T-helper 22 cell (primary cell): ENCODE measurements around the gene PDE9A.

Experiments
- DNase-seq: peaks from one replicate; pipeline ENCODE4 v3.0.0-alpha.2; 2020; ENCODE audit warnings: low read depth

PDE9A gene

DNA sequence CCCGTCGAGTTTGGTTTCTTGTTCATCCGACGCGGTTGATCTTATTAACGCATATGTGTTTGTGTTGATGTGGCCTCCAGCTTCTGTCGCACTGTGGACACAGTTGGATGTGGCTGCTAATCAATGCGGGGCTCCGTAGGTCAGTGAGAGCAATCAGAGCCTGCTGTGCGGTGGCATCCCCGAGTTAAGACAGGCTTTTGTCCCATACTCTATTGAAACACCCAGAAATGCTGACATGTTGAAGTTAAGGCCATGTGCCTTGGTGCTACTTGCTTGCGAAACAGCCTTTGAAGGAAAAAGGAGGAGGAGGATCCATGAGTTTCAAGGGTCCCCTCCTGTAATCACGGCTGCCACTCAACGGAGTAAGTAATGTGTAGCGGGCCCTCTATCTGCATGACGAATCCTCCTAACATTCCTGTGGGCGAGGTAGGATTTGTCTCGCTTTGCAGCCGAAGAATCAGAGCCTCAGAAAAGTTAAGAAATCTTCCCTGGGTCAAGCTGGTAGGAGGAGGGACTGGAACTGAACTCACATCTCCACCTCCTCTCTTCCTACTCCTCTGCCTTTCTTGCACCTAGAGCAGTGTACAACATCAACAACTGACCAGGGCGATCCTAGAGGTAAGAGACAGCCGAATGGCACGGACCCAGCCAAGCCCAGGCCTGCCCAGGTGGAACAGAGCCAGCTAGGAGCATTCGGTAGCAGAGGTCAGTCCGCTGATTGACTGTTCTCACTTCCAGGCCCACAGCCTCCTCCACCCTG lies 19.5 kb downstream of the PDE9A start:
- DNase-seq, result no peak

DNA sequence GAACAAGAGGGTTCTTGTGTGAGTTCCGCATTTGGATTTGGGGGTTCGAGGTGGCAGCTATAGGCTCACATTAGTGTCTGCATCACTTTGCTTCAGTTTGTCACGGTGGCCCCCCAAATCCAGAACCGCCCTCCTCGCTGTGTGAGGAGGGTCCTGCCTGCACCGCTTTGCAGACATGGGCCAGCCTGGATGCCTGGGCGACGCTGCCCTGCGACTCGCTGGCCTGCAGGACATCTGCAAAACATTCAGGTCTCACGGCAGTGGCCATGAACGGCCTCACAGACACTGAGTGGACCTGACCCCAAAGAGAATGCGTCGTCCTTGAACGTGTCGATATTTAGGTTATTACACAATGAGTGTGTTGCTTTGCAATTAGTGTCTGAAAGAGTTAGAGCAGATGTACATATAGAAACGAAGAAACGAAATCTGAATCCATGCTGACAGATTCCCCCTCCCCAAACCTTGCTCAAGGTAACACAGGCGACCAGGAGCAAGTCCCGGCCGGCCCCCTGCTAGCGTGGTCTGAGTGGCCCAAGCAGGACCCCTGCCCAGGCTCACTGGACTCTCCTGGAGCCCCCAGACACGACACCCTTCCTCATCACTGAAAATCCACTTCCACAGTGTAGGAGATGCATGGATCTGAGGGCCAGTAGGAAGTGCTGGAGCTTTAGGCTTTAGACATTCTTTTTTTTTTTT lies 20.4 kb downstream of the PDE9A start:
- DNase-seq, result no peak

DNA sequence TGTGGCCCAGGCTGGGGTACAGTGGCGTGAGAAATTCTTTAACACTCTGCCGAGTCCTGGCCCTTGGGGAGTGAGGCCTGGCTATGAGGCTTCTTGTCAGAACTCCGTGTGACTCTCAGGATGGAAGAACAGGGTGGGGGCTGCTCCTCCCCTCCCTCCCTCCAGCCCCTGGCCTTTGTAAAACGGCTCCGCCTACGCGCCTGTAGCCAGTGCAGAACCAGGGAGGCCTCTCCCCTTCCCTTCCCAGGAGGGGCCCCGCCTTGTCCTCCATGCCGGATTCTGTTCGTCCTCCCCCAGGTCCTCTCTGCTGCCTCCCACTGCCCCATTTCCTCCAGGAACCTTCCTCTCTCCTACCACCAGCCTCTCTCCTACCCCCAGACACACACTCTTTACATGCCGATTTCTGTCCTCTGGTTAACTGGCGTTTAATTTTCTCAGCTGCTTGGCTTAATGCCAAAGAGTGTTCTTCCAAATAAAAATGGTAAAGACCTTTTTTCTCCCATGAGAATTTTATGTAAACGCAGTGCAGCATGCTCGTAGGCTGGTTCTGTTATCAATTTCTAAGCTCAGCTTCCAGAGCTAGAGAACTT lies 21.0 kb downstream of the PDE9A start:
- DNase-seq, result no peak

DNA sequence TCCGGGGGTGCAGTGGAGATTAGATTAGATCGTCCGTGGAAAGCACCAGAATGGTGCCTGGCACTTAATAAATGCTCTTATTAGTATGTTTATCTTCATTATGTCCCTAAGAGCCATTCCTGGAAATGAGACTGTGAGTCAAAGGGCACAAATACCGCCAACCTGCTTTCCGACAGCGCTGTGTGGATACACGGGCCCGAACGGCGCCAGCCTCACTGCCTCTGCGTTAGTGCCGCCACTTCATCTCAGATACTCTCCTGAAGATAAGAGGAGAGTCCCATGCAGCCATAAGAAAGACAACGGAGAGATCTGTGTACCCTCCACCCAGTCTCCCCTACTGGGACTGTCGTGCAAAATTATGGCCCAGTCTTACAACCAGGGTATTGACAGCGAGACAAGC lies 22.0 kb downstream of the PDE9A start:
- no peak for DNase-seq

DNA sequence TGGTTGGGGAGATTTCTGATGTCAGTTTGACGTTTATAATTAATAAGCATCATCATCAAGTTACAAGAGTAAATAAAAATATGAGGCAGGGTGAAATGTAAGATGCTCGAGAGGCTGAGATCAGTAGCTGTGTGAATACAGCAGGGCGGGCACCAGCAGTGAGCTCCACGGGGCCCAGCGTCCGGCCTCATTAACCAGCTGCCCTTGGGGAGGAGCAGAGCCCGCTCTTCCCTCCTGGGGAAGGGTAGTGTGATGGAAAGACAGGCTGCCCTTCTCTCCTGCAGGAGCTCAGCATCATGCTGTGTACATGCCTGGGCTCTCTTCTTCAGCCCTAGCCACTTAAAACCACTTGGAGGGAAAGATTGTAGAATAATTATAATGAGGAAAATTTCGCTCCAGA lies 23.4 kb downstream of the PDE9A start:
- DNase-seq, result no peak

DNA sequence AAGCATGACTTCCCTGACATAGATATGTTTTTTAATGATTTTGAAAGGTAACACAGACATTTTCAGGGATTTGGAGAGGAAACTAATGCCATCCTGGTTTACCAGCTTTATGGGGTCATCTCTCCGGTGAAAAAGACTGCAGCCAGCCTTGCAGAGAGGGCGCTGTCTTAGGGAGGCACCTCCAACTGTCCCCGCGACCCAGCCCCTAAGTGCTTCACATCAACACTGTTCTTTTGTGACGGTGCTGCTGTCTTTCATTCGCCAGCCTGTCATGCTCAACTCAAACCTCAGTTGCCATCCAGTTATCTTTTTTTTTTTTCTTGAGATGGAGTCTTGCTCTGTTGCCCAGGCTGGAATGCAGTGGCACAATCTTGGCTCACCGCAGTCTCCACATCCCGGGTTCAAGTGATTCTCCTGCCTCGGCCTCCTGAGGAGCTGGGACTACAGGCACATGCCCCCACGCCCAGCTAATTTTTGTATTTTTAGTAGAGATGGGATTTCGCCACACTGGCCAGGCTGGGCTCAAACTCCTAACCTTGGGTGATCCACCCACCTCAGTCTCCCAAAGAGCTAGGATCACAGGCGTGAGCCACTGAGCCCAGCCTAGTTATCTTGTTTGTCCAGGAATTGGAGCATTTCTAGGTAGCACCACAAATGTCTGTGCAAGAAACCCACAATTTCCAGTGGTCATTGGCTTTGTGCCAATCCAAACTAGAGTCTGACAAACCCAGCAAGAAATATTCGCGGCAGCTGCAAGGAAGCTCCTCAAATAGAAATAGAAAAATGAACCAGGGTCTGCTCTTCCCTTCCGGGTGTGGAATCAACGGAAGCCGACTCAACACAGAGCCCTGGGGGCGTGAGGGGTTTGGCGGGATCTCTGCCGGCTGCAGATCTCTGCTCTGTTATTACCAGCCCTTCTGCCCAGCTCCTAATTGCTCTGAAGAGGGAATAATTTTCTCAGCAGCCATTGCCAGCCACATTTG lies 24.2 kb downstream of the PDE9A start:
- DNase-seq, result no peak

DNA sequence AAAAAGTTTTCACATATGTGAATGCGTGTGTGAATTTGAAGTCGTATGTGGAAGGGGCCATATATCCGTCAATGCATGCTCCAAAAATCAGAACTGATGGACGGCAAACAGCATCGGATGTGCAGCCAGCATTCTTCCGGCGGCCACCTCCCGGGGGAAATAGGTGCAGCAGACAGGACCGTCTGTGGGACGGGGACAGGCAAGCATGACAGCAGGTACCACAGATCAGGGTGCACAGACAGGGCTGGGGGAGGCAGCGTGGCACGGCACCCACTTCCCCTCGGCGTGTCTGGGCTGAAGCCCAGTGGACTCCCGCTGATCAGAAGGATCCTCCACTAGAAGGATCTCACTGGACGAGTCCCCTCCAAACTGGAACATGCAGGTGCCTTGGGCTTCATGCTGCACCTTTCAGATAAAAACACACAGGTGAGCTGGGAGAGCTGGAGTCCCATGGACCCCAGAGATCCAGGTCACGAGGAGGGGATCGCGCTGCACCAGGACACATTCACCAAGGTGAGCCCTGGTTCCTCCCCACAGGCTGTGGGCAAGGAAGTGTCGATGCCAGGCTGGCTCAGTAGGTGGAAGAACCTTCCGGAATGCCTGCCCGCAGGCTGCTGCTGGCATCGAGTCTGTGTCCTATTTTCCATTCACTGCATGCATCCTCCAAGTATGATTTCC lies 25.3 kb downstream of the PDE9A start:
- DNase-seq, result no peak

DNA sequence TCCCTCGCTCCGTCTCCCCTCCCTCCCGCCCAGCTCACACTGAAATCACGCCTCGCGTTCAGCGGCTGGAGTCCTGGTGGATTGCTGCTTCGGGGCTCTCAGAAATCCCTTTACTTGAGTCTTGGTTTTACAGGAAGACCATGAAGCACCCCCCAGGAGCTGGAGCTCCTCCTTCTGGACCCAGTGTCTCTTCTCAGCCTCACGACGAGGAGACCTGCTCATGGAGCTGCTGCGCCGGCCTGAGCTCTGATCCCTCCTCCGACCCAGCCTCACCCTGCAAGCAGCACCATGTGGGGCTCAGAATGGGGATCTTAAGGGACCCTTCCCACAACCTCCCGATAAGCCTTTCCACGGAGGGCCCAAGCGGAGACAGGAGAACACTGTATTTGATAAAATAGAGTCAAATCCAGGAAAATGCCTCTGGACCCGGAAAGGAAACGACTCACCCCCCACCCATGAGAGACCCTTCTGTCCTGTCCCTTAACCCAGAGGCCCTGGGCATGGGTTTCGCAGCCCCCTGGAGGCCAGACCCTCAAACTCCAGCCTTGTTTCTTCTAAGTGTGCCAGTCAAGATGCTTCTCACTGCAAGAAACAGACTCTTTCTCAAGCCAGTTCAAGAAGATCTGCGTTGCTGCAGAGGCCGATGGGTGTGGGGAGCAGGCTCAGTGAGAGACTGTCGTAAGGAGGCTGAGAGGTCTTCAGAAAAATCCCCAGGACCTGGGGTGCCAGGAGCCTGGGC lies 26.1 kb downstream of the PDE9A start:
- DNase-seq, result no peak

DNA sequence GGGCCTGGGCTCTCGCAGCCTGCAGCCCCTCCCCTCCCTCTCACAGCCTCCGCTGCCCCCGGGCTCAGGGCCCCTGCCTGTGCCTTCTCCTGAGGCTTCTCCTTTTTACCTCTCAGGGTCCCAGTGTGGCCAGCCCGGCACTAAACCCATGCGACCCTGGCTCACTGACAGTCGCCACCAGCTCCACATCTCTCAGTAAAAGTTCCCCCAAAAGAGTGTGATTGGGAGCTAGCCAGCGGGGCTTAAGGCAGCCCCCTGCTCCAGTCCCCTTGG lies 26.6 kb downstream of the PDE9A start:
- no peak for DNase-seq

DNA sequence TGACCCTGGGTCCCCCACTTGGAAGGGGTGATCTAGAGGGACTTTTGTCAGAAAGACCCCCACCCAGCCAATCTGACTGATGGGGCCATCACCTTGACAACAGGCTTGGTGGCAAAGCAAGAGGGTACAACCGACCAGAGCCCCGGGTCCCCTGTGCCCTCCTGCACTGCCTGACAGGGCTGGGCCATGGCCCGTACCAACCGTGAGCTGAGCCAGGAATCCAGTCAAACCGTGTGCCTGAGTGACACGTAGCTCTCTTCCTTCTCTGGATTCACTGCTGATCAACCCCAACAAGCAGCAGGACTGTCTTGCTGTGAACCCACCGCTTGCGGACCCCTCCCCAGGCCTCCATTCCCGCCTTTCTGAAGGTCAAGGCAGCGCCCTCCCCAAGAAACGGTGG lies 27.0 kb downstream of the PDE9A start:
- no peak for DNase-seq

DNA sequence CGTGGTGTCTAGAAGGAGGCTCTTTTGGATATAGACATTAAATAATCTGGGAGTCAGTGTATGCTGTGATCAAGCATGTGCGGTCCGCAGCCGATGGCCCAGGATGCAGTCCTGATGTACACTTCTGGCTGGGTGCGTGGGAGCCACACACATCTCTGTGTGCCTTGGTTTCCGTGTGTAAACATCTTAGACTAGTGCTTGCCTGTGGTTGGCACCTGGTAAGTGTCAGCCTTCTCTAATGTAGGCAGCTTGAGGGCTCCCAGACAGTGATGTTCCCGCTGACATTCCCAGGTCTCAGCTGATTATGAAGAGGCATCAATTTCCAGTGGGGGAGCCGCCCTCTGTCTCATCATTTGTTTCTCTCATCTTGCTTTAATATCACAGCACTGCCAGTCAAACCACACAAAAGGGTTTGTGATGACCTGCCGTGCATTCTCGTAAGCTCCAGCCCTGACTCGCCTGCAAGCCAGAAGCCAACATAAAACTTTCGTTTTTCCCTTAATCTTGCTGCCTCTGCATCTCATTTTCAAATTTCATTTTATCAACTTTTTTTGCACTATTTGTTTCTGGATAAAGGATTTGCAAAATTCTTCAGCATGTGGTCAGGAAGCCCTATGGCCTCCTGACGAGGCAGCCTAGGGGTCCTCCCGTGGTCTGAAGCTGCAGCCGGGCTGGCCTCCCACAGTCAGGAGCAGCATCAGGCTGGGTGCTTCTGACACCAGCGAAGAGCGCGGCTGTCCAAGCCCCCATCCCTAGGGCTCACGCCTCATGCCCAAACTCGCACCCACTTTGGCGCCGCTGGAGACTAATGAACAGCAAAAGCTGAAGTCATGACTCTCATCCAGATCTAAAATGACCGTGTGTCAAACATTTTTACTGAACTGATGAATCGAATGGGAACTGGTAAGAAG lies 28.1 kb downstream of the PDE9A start:
- DNase-seq, result no peak

DNA sequence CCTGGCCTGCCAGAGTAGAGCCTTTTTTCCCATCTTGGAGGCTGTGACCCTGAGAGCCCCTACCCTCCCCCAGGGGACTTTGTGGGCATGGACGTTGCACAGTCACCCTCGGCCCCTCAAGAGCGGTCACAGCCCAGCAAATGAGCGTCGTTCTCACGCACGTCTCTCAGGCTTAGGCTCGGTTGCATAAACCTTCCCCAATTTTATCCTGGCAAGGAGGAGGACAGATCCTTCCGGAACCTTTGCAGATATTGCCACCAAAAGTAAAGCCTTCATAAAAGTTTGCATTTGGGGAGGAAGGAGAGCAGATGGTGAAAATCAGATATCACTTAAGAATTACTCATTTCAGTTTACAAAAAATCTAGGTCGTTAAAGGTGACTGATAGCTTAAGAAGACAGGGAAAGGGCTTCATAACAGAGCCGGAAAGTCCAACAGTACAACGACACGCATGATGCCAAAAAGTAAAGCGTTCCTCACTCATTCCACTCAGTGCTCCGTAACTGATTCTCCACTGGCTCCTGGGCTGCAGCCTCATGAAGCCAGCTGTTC lies 29.3 kb downstream of the PDE9A start:
- DNase-seq, result no peak

DNA sequence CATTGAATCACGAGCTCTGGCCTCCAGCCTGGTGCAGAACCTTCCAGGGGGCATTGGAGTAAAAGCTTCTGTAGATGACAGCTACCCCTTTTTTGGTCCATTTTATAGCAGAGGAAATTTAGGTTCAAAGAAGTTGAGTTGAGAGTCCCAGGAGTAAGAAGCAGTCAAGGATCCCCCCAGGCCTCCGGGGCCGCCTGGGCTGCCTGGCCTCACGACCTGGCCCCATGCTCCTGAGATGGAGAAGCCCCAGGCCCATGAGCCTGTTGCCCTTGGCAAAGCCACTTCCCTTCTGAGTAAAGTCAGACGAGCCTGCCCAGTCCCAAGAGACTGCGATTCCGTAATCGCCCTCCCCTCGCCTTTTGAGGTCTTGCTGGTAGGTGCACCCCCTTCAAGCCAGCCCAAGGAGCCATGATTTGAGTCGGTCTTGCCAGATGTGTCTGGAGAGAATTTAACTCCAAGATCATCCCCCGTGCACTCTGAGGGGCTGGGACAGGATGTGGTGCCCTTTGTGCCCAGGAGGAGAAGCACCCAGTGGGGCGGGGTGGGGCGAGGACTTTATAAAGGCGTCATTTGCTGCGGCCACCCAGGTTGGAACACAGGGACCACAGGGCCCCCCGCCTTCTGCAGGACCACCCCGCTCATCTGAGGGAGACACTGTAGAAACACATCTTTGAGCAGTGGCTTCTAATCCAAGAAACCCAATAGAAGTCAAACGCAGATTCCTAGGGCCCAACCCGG lies 30.1 kb downstream of the PDE9A start:
- DNase-seq, result no peak

DNA sequence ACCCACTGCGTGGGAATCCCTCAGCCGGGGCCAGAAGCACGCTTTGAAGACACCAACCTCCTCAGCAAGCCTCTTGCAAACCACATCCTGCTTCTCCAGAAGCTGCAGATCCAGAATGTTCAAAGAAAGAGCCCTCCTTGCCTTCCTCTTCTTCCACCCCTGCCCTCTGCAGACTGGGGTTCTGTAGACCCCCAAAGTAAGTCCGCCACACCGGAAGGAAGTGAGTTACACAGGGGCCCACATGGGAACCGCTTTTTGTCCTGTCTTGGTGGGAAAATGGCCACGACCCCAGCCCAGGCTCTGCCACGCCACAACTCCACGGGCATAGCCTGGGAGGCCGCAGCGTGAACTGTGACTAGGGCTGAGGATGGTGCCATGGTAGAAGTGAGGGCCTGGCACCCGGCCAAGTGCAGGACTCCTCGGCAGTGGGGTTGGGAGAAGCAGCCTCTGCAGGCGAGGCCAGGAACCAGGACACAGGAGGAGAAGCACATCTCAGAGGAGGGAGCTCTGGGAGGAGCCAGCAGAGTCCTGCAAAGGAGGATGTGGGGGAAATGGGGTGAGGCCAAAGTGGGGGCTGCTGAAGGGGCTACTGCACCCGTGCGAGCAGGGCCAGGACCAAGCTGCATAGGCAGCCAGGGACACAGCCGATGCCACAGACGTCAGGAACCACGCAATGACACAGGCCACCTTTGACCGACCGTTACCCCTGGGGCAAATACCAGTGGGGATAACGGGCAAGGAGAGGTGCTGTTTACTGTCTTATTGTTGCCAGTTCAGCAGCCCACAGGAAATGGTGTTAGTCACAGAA lies 30.9 kb downstream of the PDE9A start:
- DNase-seq, result no peak

DNA sequence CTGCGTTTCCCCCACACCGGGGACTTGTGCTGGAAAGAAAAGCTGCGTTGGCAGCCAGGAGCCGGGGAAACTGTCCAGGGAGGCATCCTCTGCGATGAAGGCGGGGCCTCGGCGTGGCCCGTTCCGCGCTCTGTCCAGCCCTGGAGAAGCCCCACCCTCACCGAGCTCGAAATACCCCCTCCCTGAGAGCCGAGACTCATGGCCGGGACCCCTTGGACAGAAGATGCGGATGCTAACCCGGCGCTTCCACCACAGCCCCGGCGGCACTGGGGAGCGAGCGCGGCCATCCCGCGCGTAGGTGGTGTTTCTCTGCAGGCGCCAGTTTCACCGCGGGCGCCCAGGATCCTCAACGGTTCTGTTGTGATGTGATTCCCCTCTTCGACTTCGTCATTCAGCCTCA lies 31.6 kb downstream of the PDE9A start:
- DNase-seq, result no peak

DNA sequence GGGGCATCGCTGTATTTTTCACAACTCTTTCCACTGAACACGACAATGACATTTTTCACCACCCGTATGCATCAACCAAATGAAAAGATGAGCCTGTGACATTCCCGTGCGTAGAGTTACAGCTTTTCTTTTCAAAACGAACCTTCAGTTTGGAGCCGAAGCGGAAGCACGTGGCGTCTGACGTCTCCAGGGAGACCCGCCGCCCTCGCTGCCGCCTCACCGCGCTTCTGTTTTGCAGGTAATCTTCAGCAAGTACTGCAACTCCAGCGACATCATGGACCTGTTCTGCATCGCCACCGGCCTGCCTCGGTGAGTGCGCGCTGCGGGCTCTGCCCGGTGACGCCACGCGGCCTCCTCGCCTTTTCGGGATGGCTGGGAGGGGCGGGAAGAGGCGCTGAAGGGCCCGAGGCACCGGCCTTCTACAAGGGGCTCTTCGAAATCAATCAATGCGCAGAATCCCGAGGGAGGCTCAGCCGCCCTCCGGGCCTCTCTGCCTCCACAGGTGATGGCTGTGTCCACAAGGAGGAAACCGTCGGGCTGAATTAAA lies 32.6 kb downstream of the PDE9A start:
- DNase-seq, result no peak

DNA sequence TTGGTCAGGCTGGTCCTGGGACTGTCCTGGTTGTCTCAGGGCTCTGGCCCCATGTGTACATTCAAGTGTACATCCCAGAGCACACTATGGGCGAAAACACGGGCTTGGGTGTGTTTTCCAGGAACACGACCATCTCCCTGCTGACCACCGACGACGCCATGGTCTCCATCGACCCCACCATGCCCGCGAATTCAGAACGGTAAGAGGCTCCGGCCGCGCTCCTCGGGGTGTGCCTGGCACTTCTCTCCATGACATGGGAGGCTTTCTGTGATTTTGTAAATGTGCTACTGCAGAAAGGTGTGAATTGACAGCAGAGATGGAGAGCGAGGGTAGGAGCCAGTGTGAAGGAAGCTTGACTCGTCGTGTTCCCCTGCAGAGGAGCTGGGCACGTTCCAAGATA lies 34.4 kb downstream of the PDE9A start:
- no peak for DNase-seq

DNA sequence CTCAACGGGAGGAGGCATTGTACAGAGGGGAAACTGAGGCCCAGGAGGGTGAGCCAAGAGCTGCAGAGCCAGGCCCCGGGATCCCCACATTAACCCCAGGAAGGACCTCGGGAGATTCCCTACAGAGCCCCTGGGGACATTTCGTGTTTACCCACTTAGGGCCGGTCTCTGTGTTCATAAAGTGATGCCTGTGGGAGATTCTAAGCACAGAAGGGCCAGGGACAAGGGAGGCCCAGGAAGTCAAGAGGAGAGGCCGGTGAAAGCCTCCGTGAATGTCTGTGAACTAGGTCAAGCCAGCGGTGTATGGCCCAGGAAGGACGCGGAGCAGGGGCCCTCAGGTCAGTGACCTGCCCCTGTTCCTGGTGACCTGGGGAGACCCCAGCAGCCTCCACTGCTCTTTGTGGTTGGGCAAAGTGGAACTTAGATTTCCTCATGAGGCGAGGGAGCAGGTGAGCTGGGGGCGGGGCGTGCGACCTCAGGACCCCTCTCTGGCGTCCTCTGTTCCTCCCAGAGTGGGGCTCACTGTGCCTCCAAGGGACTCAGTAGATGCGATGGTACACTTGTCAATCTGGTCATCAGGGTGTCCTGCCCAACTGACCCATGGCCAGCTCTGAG lies 34.9 kb downstream of the PDE9A start:
- no peak for DNase-seq
